Neural progenitor cell (in vitro differentiated cells): ENCODE measurements around the gene TXN.

ENCODE experiments used
- EZH2 ChIP-seq: fragments of 200-600 bp; sonication (generic); IDR thresholded peaks from 2 replicates; pipeline ENCODE4 v1.6.1; 2017; ENCODE audit warnings: antibody characterized with exemption, mild to moderate bottlenecking, moderate library complexity
- EZH2phosphoT487 ChIP-seq: fragments of 200-600 bp; sonication (generic); IDR thresholded peaks from 2 replicates; pipeline ENCODE4 v1.6.1; 2017; ENCODE audit warnings: antibody characterized with exemption
- TF ChIP-seq, protein P1 (sequence below): fragments of 200-600 bp; sonication (generic); IDR thresholded peaks from 2 replicates; pipeline ENCODE4 v1.5.1; 2017; ENCODE audit warnings: antibody characterized with exemption, mild to moderate bottlenecking

- TF ChIP-seq, protein P1, sequence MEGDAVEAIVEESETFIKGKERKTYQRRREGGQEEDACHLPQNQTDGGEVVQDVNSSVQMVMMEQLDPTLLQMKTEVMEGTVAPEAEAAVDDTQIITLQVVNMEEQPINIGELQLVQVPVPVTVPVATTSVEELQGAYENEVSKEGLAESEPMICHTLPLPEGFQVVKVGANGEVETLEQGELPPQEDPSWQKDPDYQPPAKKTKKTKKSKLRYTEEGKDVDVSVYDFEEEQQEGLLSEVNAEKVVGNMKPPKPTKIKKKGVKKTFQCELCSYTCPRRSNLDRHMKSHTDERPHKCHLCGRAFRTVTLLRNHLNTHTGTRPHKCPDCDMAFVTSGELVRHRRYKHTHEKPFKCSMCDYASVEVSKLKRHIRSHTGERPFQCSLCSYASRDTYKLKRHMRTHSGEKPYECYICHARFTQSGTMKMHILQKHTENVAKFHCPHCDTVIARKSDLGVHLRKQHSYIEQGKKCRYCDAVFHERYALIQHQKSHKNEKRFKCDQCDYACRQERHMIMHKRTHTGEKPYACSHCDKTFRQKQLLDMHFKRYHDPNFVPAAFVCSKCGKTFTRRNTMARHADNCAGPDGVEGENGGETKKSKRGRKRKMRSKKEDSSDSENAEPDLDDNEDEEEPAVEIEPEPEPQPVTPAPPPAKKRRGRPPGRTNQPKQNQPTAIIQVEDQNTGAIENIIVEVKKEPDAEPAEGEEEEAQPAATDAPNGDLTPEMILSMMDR, result no peak
- TF ChIP-seq EZH2 (no peak), EZH2phosphoT487 (no peak)
Observed at GRCh38 chr9:110251212-110251611, 5.1 kb downstream of the TXN start.
